GM23338 (cell line): ENCODE data around the gene SRRM2. TPM values are rescaled to one million over a fixed set of nuclear protein-coding genes. Genes with fewer than 3 reads are reported as not detected.

Experiments used
- ATAC-seq: fragments of 200-7000 bp; cut with Tn5 transposase; 3 replicates; pipeline ENCODE4 v1.9.1; 2020
- DNase-seq: peaks from one replicate; pipeline ENCODE4 v3.0.0-alpha.2; 2015; ENCODE audit warnings: low spot score
- H2AFZ ChIP-seq: fragments of 200-600 bp; sonication (generic); 2 replicates; pipeline ENCODE4 v1.8.0; 2016; ENCODE audit warnings: antibody characterized with exemption, mild to moderate bottlenecking, moderate library complexity
- H3F3A ChIP-seq: fragments of 200-600 bp; sonication (generic); replicated peaks from 2 replicates; pipeline ENCODE4 v1.8.0; 2017; ENCODE audit warnings: antibody characterized with exemption, mixed run types, low read depth
- H3K27ac ChIP-seq: fragments of 200-600 bp; sonication (generic); 2 replicates; pipeline ENCODE4 v1.6.1; 2016; ENCODE audit warnings: low read depth
- H3K27me3 ChIP-seq: fragments of 200-600 bp; sonication (generic); 2 replicates; pipeline ENCODE4 v1.8.0; 2016; ENCODE audit warnings: mild to moderate bottlenecking, mixed run types, moderate library complexity; ENCODE audit not compliant: insufficient read depth
- H3K36me3 ChIP-seq: fragments of 200-600 bp; sonication (generic); 2 replicates; pipeline ENCODE4 v1.8.0; 2016; ENCODE audit warnings: mild to moderate bottlenecking; ENCODE audit not compliant: insufficient read depth
- H3K4me1 ChIP-seq: fragments of 200-600 bp; sonication (generic); 2 replicates; pipeline ENCODE4 v1.8.0; 2016; ENCODE audit warnings: mild to moderate bottlenecking, moderate library complexity; ENCODE audit not compliant: insufficient read depth
- H3K4me2 ChIP-seq: fragments of 200-600 bp; sonication (generic); 2 replicates; pipeline ENCODE4 v1.7.1; 2017; ENCODE audit warnings: mixed run types
- H3K4me3 ChIP-seq: fragments of 200-600 bp; sonication (generic); 2 replicates; pipeline ENCODE4 v1.6.1; 2016; ENCODE audit warnings: mixed run types
- H3K79me2 ChIP-seq: fragments of 200-600 bp; sonication (generic); replicated peaks from 2 replicates; pipeline ENCODE4 v1.8.0; 2017; ENCODE audit warnings: mild to moderate bottlenecking; ENCODE audit not compliant: insufficient read depth
- H3K9me2 ChIP-seq: fragments of 200-600 bp; sonication (generic); 2 replicates; pipeline ENCODE4 v1.8.0; 2017; ENCODE audit not compliant: insufficient read depth
- H4K20me1 ChIP-seq: fragments of 200-600 bp; sonication (generic); replicated peaks from 2 replicates; pipeline ENCODE4 v1.8.0; 2017; ENCODE audit warnings: mild to moderate bottlenecking; ENCODE audit not compliant: insufficient read depth
- H3K27ac Mint-ChIP-seq: 2 replicates; pipeline ENCODE4 v1.8.0; 2020; ENCODE audit warnings: inconsistent platforms, mild to moderate bottlenecking, moderate library complexity, mixed read lengths
- H3K27me3 Mint-ChIP-seq: 3 replicates; pipeline ENCODE4 v1.8.0; 2022; ENCODE audit warnings: low read depth, mild to moderate bottlenecking, moderate library complexity, mixed read lengths, inconsistent platforms; ENCODE audit not compliant: insufficient read depth, poor library complexity
- H3K36me3 Mint-ChIP-seq: 3 replicates; pipeline ENCODE4 v1.8.0; 2021; ENCODE audit warnings: low read depth, mild to moderate bottlenecking, inconsistent platforms, moderate library complexity, mixed read lengths
- H3K4me1 Mint-ChIP-seq: 3 replicates; pipeline ENCODE4 v1.8.0; 2020; ENCODE audit warnings: mild to moderate bottlenecking, inconsistent platforms, mixed read lengths
- H3K4me3 Mint-ChIP-seq: 3 replicates; pipeline ENCODE4 v1.8.0; 2021; ENCODE audit warnings: moderate library complexity, mild to moderate bottlenecking, inconsistent platforms, mixed read lengths
- H3K9me3 Mint-ChIP-seq: 3 replicates; pipeline ENCODE4 v1.8.0; 2020; ENCODE audit warnings: moderate library complexity, mild to moderate bottlenecking, inconsistent platforms, mixed read lengths
- CREB1 ChIP-seq: fragments of 250-450 bp; sonication (Bioruptor Pico); IDR thresholded peaks from 2 replicates; pipeline ENCODE4 v1.5.0; 2020; ENCODE audit warnings: low read depth, mild to moderate bottlenecking, moderate library complexity
- CTCF ChIP-seq, 2 experiments: fragments of 200-600 bp in 1 of 2; sonication (generic) in 1 of 2; conservative IDR thresholded peaks; 2 replicates each; pipeline versions ENCODE4 v1.5.1 to v1.6.1; 2016 to 2017; ENCODE audit warnings: antibody characterized with exemption in 2 of 2, low read depth in 2 of 2, mild to moderate bottlenecking in 2 of 2, moderate library complexity in 1 of 2
- EZH2 ChIP-seq: fragments of 200-600 bp; sonication (generic); IDR thresholded peaks from one replicate; pipeline ENCODE4 v1.8.0; 2017; ENCODE audit warnings: antibody characterized with exemption, mild to moderate bottlenecking, low read depth; ENCODE audit not compliant: unreplicated experiment
- EZH2phosphoT487 ChIP-seq: fragments of 200-600 bp; sonication (generic); IDR thresholded peaks from one replicate; pipeline ENCODE4 v1.8.1; 2018; ENCODE audit warnings: antibody characterized with exemption; ENCODE audit not compliant: unreplicated experiment
- NANOG ChIP-seq: IDR thresholded peaks from 2 replicates; pipeline ENCODE4 v1.6.1; 2016; ENCODE audit warnings: antibody characterized with exemption, borderline replicate concordance
- POLR2AphosphoS5 ChIP-seq: IDR thresholded peaks from 2 replicates; pipeline ENCODE4 v1.6.1; 2016; ENCODE audit warnings: antibody characterized with exemption, low read depth
- STAT1 ChIP-seq: IDR thresholded peaks from one replicate; pipeline ENCODE4 v1.6.1; 2016; ENCODE audit warnings: antibody characterized with exemption; ENCODE audit not compliant: unreplicated experiment
- ZNF331 ChIP-seq: fragments of 250-450 bp; sonication (Bioruptor Pico); IDR thresholded peaks from 2 replicates; pipeline ENCODE4 v1.5.0; 2020; ENCODE audit warnings: low read depth, mild to moderate bottlenecking, moderate library complexity
- polyA plus RNA-seq: library from polyadenylated mRNA; unstranded; fragments of >200 nt; fragmentation: Nextera tagmentation; extraction: Ambion mirVana; gene quantifications from 2 replicates; pipeline ENCODE4 v1.2.1, GENCODE V29; 2016
- total RNA-seq: library from RNA; depleted of rRNA; stranded (reverse); fragments of >200 nt; shearing (Covaris generic); gene quantifications from 2 replicates; pipeline ENCODE4 v1.2.3, GENCODE V29; 2014

Gene SRRM2
- total and polyA plus RNA-seq, 2 experiments from 2014 or later, result 308 to 893 TPM

- no peak overlapping the region for H2AFZ ChIP-seq
- no peak overlapping the region for H3K27ac Mint-ChIP-seq
Observed at GRCh38 chr16:2713523-2713922, 38.9 kb upstream of the SRRM2 start.

GRCh38 chr16:2713985-2714774 lies 38.3 kb upstream of the SRRM2 start:
- Histone ChIP-seq H3K4me2 (no peak overlapping the region), H3K4me3 (no peak overlapping the region), H3K9me2 (no peaks in the 10 kb centered on the region), H3K4me1 (no peaks in the 10 kb centered on the region), H3K27ac (no peak overlapping the region), H3F3A (no peaks in the 10 kb centered on the region), H3K27me3 (no peaks in the 10 kb centered on the region), H4K20me1 (no peaks in the 10 kb centered on the region), H3K79me2 (no peaks in the 10 kb centered on the region), H3K36me3 (no peaks in the 10 kb centered on the region), H2AFZ (no peak overlapping the region)
- Mint-ChIP-seq H3K36me3 (no peaks in the 10 kb centered on the region; the same call in 2 of the 3 replicates), H3K27ac (no peak overlapping the region), H3K4me1 (peaks cover 7% of the 10 kb centered on the region; the same call in 2 of the 3 replicates), H3K4me3 (no peak overlapping the region; the same call in 2 of the 3 replicates), H3K27me3 (peaks cover 20% of the 10 kb centered on the region), H3K9me3 (no peaks in the 10 kb centered on the region)
- TF ChIP-seq POLR2AphosphoS5, result no peak
- no peak for TF ChIP-seq CTCF (conservative IDR thresholded peaks at IDR 0.05; ENCODE audit: low read depth in 2 of 2)
- no peak for TF ChIP-seq NANOG
- TF ChIP-seq STAT1, result no peak
- no peak for TF ChIP-seq ZNF331 (CRISPR knock-in tag)
- no peak for TF ChIP-seq EZH2phosphoT487
- no peak for TF ChIP-seq EZH2
- DNase-seq (no peak), ATAC-seq (no peak)

More at GRCh38 chr16:2713523-2713922, 38.9 kb upstream of the SRRM2 start:
- Mint-ChIP-seq H3K27me3 (peaks cover 20% of the 10 kb centered on the region), H3K4me1 (peaks cover 7% of the 10 kb centered on the region; the same call in 2 of the 3 replicates), H3K9me3 (no peaks in the 10 kb centered on the region), H3K4me3 (no peak overlapping the region; the same call in 2 of the 3 replicates), H3K36me3 (peaks cover under 1% of the 10 kb centered on the region)
- Histone ChIP-seq H4K20me1 (no peaks in the 10 kb centered on the region; the same call in 1 of the 2 replicates), H3K4me2 (no peak overlapping the region), H3K27me3 (no peaks in the 10 kb centered on the region), H3K27ac (no peak overlapping the region), H3K79me2 (no peaks in the 10 kb centered on the region), H3K9me2 (no peaks in the 10 kb centered on the region), H3K36me3 (no peaks in the 10 kb centered on the region), H3K4me3 (no peak overlapping the region), H3K4me1 (no peaks in the 10 kb centered on the region), H3F3A (no peaks in the 10 kb centered on the region)
- ATAC-seq, result no peak
- DNase-seq, result no peak
- TF ChIP-seq CREB1, result no peak
- TF ChIP-seq STAT1, result no peak
